Smooth muscle cell (in vitro differentiated cells): Measurements from ENCODE around the gene USO1. TPM values are rescaled to one million over a fixed set of nuclear protein-coding genes. Genes with fewer than 3 reads are reported as not detected.

Experiments used
- DNase-seq: peaks from one replicate; lab custom pipeline; 2025; ENCODE audit not compliant: unreplicated experiment; lab: John Stamatoyannopoulos, UW
- H2AFZ ChIP-seq: fragments of 200-600 bp; sonication (generic); 2 replicates; pipeline ENCODE4 v1.6.0; 2016; ENCODE audit warnings: antibody characterized with exemption, low read depth, mild to moderate bottlenecking
- H3F3A ChIP-seq: fragments of 200-600 bp; sonication (generic); 2 replicates; pipeline ENCODE4 v1.6.0; 2017; ENCODE audit warnings: antibody characterized with exemption, low read depth
- H3K27ac ChIP-seq: fragments of 200-600 bp; sonication (generic); 2 replicates; pipeline ENCODE4 v1.5.1; 2016; ENCODE audit warnings: low read depth, mild to moderate bottlenecking
- H3K27me3 ChIP-seq: fragments of 200-600 bp; sonication (generic); 2 replicates; pipeline ENCODE4 v1.6.1; 2016; ENCODE audit warnings: low read depth, mild to moderate bottlenecking
- H3K36me3 ChIP-seq: fragments of 200-600 bp; sonication (generic); 2 replicates; pipeline ENCODE4 v1.5.1; 2016; ENCODE audit warnings: low read depth
- H3K4me1 ChIP-seq: fragments of 200-600 bp; sonication (generic); 2 replicates; pipeline ENCODE4 v1.5.1; 2016; ENCODE audit warnings: low read depth
- H3K4me2 ChIP-seq: fragments of 200-600 bp; sonication (generic); 2 replicates; pipeline ENCODE4 v1.6.0; 2016; ENCODE audit warnings: mild to moderate bottlenecking
- H3K4me3 ChIP-seq: fragments of 200-600 bp; sonication (generic); 2 replicates; pipeline ENCODE4 v1.5.1; 2016; ENCODE audit warnings: mild to moderate bottlenecking
- H3K79me2 ChIP-seq: fragments of 200-600 bp; sonication (generic); 2 replicates; pipeline ENCODE4 v1.6.0; 2016; ENCODE audit warnings: low read depth, mild to moderate bottlenecking
- H3K9ac ChIP-seq: fragments of 200-600 bp; sonication (generic); 2 replicates; pipeline ENCODE4 v1.6.0; 2016; ENCODE audit warnings: low read depth
- H3K9me3 ChIP-seq: fragments of 200-600 bp; sonication (generic); replicated peaks from 2 replicates; pipeline ENCODE4 v1.5.1; 2016; ENCODE audit warnings: low read depth
- H4K20me1 ChIP-seq: fragments of 200-600 bp; sonication (generic); 2 replicates; pipeline ENCODE4 v1.6.0; 2016; ENCODE audit warnings: low read depth
- whole genome bisulfite sequencing: methylation state at CpG from one replicate; pipeline ENCODE4 v1.1.7; 2016; ENCODE audit warnings: low lambda C conversion rate; 5-methylcytosine and 5-hydroxymethylcytosine counted together
- polyA plus RNA-seq: library from polyadenylated mRNA; unstranded; fragments of >200 nt; fragmentation: Nextera tagmentation; extraction: Ambion mirVana; gene quantifications from 2 replicates; pipeline ENCODE4 v1.2.1, GENCODE V29; 2016
- total RNA-seq: library from RNA; depleted of rRNA; stranded (reverse); fragments of >200 nt; gene quantifications from 2 replicates; pipeline ENCODE4 v1.2.3, GENCODE V29; 2014
- TF ChIP-seq, protein P1 (sequence below): fragments of 200-600 bp; sonication (generic); IDR thresholded peaks from 2 replicates; pipeline ENCODE4 v1.5.1; 2017; ENCODE audit warnings: borderline replicate concordance, mild to moderate bottlenecking, antibody characterized with exemption; ENCODE audit not compliant: insufficient read depth, poor library complexity, severe bottlenecking

The USO1 gene
- total and polyA plus RNA-seq, 2 experiments from 2014 or later: 50.4 to 94.6 TPM

- no peak overlapping the region for H3K4me2 ChIP-seq
- H3F3A ChIP-seq: no peaks in the 10 kb centered on the region
- H4K20me1 ChIP-seq: no peaks in the 10 kb centered on the region
- no peaks in the 10 kb centered on the region for H3K4me1 ChIP-seq
- WGBS: 93% methylated on average over 2 of the region's 2 CpGs
- peaks cover 8% of the 10 kb centered on the region for H3K36me3 ChIP-seq
- no peak for DNase-seq
- H3K27ac ChIP-seq: no peak overlapping the region
- H3K79me2 ChIP-seq: no peaks in the 10 kb centered on the region
- TF ChIP-seq, protein P1, sequence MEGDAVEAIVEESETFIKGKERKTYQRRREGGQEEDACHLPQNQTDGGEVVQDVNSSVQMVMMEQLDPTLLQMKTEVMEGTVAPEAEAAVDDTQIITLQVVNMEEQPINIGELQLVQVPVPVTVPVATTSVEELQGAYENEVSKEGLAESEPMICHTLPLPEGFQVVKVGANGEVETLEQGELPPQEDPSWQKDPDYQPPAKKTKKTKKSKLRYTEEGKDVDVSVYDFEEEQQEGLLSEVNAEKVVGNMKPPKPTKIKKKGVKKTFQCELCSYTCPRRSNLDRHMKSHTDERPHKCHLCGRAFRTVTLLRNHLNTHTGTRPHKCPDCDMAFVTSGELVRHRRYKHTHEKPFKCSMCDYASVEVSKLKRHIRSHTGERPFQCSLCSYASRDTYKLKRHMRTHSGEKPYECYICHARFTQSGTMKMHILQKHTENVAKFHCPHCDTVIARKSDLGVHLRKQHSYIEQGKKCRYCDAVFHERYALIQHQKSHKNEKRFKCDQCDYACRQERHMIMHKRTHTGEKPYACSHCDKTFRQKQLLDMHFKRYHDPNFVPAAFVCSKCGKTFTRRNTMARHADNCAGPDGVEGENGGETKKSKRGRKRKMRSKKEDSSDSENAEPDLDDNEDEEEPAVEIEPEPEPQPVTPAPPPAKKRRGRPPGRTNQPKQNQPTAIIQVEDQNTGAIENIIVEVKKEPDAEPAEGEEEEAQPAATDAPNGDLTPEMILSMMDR: no peak
- H3K9me3 ChIP-seq: no peaks in the 10 kb centered on the region
- no peak overlapping the region for H3K9ac ChIP-seq
- H2AFZ ChIP-seq: no peak overlapping the region
- H3K27me3 ChIP-seq: no peaks in the 10 kb centered on the region
- no peak overlapping the region for H3K4me3 ChIP-seq
Observed at GRCh38 chr4:75817901-75818300, 93.5 kb downstream of the USO1 start.

- Histone ChIP-seq H4K20me1 (no peaks in the 10 kb centered on the region), H3K9ac (no peak overlapping the region), H3K4me2 (no peak overlapping the region), H3K9me3 (no peaks in the 10 kb centered on the region), H3K27ac (no peak overlapping the region), H3K27me3 (no peaks in the 10 kb centered on the region), H3K4me1 (no peaks in the 10 kb centered on the region), H2AFZ (no peak overlapping the region), H3K79me2 (no peaks in the 10 kb centered on the region), H3K36me3 (no peaks in the 10 kb centered on the region), H3K4me3 (no peak overlapping the region), H3F3A (no peaks in the 10 kb centered on the region)
- DNase-seq: no peak
- TF ChIP-seq, protein P1: no peak
- 90% methylated on average over 4 of the region's 4 CpGs for WGBS
Observed at GRCh38 chr4:75819121-75819520, 94.7 kb downstream of the USO1 start.

GRCh38 chr4:75820197-75820596, 95.8 kb downstream of the USO1 start:
- no peaks in the 10 kb centered on the region for H3K36me3 ChIP-seq
- TF ChIP-seq, protein P1: no peak
- H3K4me3 ChIP-seq: no peak overlapping the region

GRCh38 chr4:75820676-75821075, 96.3 kb downstream of the USO1 start:
- no peaks in the 10 kb centered on the region for H3K79me2 ChIP-seq
- no peaks in the 10 kb centered on the region for H3K9me3 ChIP-seq
- H4K20me1 ChIP-seq: no peaks in the 10 kb centered on the region
- TF ChIP-seq, protein P1: no peak
- no peak overlapping the region for H2AFZ ChIP-seq
- no peak overlapping the region for H3K4me3 ChIP-seq
- no peaks in the 10 kb centered on the region for H3K4me1 ChIP-seq
- H3K36me3 ChIP-seq: no peaks in the 10 kb centered on the region
- no peak for DNase-seq
- H3K4me2 ChIP-seq: no peak overlapping the region
- no peak overlapping the region for H3K9ac ChIP-seq
- H3K27me3 ChIP-seq: no peaks in the 10 kb centered on the region
- WGBS: 90% methylated on average over 3 of the region's 3 CpGs
- no peak overlapping the region for H3K27ac ChIP-seq
- H3F3A ChIP-seq: no peaks in the 10 kb centered on the region

More at GRCh38 chr4:75820197-75820596, 95.8 kb downstream of the USO1 start:
- H3K27ac ChIP-seq: no peak overlapping the region
- no peaks in the 10 kb centered on the region for H3K4me1 ChIP-seq
- WGBS: 92% methylated on average over 2 of the region's 2 CpGs
- H3F3A ChIP-seq: no peaks in the 10 kb centered on the region
- H3K9me3 ChIP-seq: no peaks in the 10 kb centered on the region
- no peak overlapping the region for H3K4me2 ChIP-seq
- DNase-seq: no peak
- no peak overlapping the region for H3K9ac ChIP-seq
- H4K20me1 ChIP-seq: no peaks in the 10 kb centered on the region
- no peaks in the 10 kb centered on the region for H3K79me2 ChIP-seq
- no peaks in the 10 kb centered on the region for H3K27me3 ChIP-seq
- no peak overlapping the region for H2AFZ ChIP-seq
